HEK293 (cell line): ENCODE results near the gene TMEM267.

ENCODE experiments used
- INSM2 ChIP-seq: fragments of 450-650 bp; formaldehyde crosslinking; IDR thresholded peaks from 2 replicates; pipeline ENCODE4 v1.5.1; 2016; ENCODE audit warnings: missing biosample characterization, missing genetic modification characterization
- OVOL3 ChIP-seq: fragments of 450-650 bp; formaldehyde crosslinking; IDR thresholded peaks from 2 replicates; pipeline ENCODE4 v1.5.1; 2016; ENCODE audit warnings: missing biosample characterization, missing genetic modification characterization
- PRDM1 ChIP-seq: fragments of 450-650 bp; formaldehyde crosslinking; IDR thresholded peaks from 2 replicates; pipeline ENCODE4; 2016; ENCODE audit warnings: missing biosample characterization, missing genetic modification characterization
- ZNF501 ChIP-seq: fragments of 450-650 bp; formaldehyde crosslinking; IDR thresholded peaks from 2 replicates; pipeline ENCODE4 v1.5.1; 2016; ENCODE audit warnings: missing biosample characterization, missing genetic modification characterization
- ZNF585B ChIP-seq: fragments of 450-650 bp; formaldehyde crosslinking; IDR thresholded peaks from 2 replicates; pipeline ENCODE4 v1.5.1; 2016; ENCODE audit warnings: missing biosample characterization, missing genetic modification characterization
- ZNF621 ChIP-seq: fragments of 450-650 bp; formaldehyde crosslinking; IDR thresholded peaks from 2 replicates; pipeline ENCODE4 v1.5.1; 2017; ENCODE audit warnings: missing biosample characterization, missing genetic modification characterization
- TF ChIP-seq, protein P1 (sequence below): fragments of 450-650 bp; formaldehyde crosslinking; IDR thresholded peaks from 2 replicates; pipeline ENCODE4 v1.5.1; 2016; ENCODE audit warnings: missing biosample characterization, missing genetic modification characterization

GRCh38 chr5:43461066-43461465 is 22.6 kb downstream of the TMEM267 start:
- TF ChIP-seq, protein P1, sequence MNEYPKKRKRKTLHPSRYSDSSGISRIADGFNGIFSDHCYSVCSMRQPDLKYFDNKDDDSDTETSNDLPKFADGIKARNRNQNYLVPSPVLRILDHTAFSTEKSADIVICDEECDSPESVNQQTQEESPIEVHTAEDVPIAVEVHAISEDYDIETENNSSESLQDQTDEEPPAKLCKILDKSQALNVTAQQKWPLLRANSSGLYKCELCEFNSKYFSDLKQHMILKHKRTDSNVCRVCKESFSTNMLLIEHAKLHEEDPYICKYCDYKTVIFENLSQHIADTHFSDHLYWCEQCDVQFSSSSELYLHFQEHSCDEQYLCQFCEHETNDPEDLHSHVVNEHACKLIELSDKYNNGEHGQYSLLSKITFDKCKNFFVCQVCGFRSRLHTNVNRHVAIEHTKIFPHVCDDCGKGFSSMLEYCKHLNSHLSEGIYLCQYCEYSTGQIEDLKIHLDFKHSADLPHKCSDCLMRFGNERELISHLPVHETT (tag by site-specific recombination), result no peak
- no peak for TF ChIP-seq ZNF501 (tag by site-specific recombination)
- TF ChIP-seq ZNF621 (tag by site-specific recombination), result no peak
- no peak for TF ChIP-seq INSM2 (tag by site-specific recombination)
- no peak for TF ChIP-seq OVOL3 (tag by site-specific recombination)
- TF ChIP-seq ZNF585B (tag by site-specific recombination), result no peak
- no peak for TF ChIP-seq PRDM1 (tag by site-specific recombination)
